Measurements from ENCODE around the gene LRRC27. TPM values are rescaled to one million over a fixed set of nuclear protein-coding genes. Genes with fewer than 3 reads are reported as not detected.

LRRC27 gene
- total and polyA plus RNA-seq, 2 experiments from 2014 or later = 19.0 to 21.8 TPM

- H3K27ac ChIP-seq = no peak overlapping the region
These were observed 83.3 kb downstream of the LRRC27 start for GRCh38 chr10:132415255-132415654.

GRCh38 chr10:132415956-132416355 lies 84.0 kb downstream of the LRRC27 start:
- DNase-seq (ENCODE audit: low read depth in 1 of 2, low spot score in 1 of 2) = no peak

More at GRCh38 chr10:132415255-132415654, 83.3 kb downstream of the LRRC27 start:
- Histone ChIP-seq H3K27me3 (no peaks in the 10 kb centered on the region), H3K36me3 (no peaks in the 10 kb centered on the region), H3K4me1 (ENCODE audit: low read depth) (peaks cover 29% of the 10 kb centered on the region), H3K4me3 (no peak overlapping the region), H3K9me3 (ENCODE audit: low read depth) (no peaks in the 10 kb centered on the region)
- DNase-seq (ENCODE audit: low read depth in 1 of 2, low spot score in 1 of 2) = no peak
- TF ChIP-seq CTCF (IDR thresholded peaks at IDR 0.05; ENCODE audit: low read depth, low read length) = no peak

GRCh38 chr10:132416566-132417256 lies 84.7 kb downstream of the LRRC27 start:
- Histone ChIP-seq H3K27me3 (no peaks in the 10 kb centered on the region), H3K27ac (no peak overlapping the region), H3K36me3 (no peaks in the 10 kb centered on the region), H3K4me3 (no peak overlapping the region), H3K9me3 (ENCODE audit: low read depth) (no peaks in the 10 kb centered on the region), H3K4me1 (ENCODE audit: low read depth) (peaks cover 41% of the 10 kb centered on the region)
- no peak for DNase-seq (ENCODE audit: low read depth in 1 of 2, low spot score in 1 of 2)
- no peak for TF ChIP-seq CTCF (IDR thresholded peaks at IDR 0.05; ENCODE audit: low read depth, low read length)

More at GRCh38 chr10:132415956-132416355, 84.0 kb downstream of the LRRC27 start:
- Histone ChIP-seq H3K9me3 (ENCODE audit: low read depth) (no peaks in the 10 kb centered on the region), H3K27me3 (no peaks in the 10 kb centered on the region), H3K4me1 (ENCODE audit: low read depth) (peaks cover 36% of the 10 kb centered on the region), H3K27ac (no peak overlapping the region), H3K4me3 (no peak overlapping the region), H3K36me3 (no peaks in the 10 kb centered on the region)
- TF ChIP-seq CTCF (IDR thresholded peaks at IDR 0.05; ENCODE audit: low read depth, low read length) = no peak

GRCh38 chr10:132417257-132417910 lies 85.4 kb downstream of the LRRC27 start:
- TF ChIP-seq CTCF (IDR thresholded peaks at IDR 0.05; ENCODE audit: low read depth, low read length) = no peak
- Histone ChIP-seq H3K4me1 (ENCODE audit: low read depth) (peaks cover 45% of the 10 kb centered on the region), H3K27ac (no peak overlapping the region), H3K9me3 (ENCODE audit: low read depth) (no peaks in the 10 kb centered on the region), H3K36me3 (no peaks in the 10 kb centered on the region), H3K27me3 (no peaks in the 10 kb centered on the region), H3K4me3 (no peak overlapping the region)
- DNase-seq (ENCODE audit: low read depth in 1 of 2, low spot score in 1 of 2) = no peak

GRCh38 chr10:132417957-132418441 lies 86.0 kb downstream of the LRRC27 start:
- TF ChIP-seq CTCF (IDR thresholded peaks at IDR 0.05; ENCODE audit: low read depth, low read length) = no peak

More at GRCh38 chr10:132417957-132418441, 86.0 kb downstream of the LRRC27 start:
- Histone ChIP-seq H3K9me3 (ENCODE audit: low read depth) (no peaks in the 10 kb centered on the region), H3K27me3 (no peaks in the 10 kb centered on the region), H3K36me3 (no peaks in the 10 kb centered on the region), H3K27ac (no peak overlapping the region), H3K4me3 (no peak overlapping the region), H3K4me1 (ENCODE audit: low read depth) (peaks cover 51% of the 10 kb centered on the region)
- DNase-seq (ENCODE audit: low read depth in 1 of 2, low spot score in 1 of 2) = peak in 1 of 2 donors; percentile 16

All from cardiac muscle cell (in vitro differentiated cells and primary cell).